Karpas-422 (cell line): ENCODE data around the gene SIX3. TPM values are rescaled to one million over a fixed set of nuclear protein-coding genes. Genes with fewer than 3 reads are reported as not detected.

Source experiments
- DNase-seq: peaks from one replicate; pipeline ENCODE4 v3.0.0-alpha.2; 2015
- H2AFZ ChIP-seq: fragments of 200-600 bp; sonication (generic); 2 replicates; pipeline ENCODE4 v1.6.1; 2014; ENCODE audit warnings: antibody characterized with exemption, low read length, mixed read lengths
- H3K27ac ChIP-seq: fragments of 200-600 bp; sonication (generic); 2 replicates; pipeline ENCODE4 v1.5.1; 2014; ENCODE audit warnings: mild to moderate bottlenecking, low read length, moderate library complexity
- H3K27me3 ChIP-seq: fragments of 200-600 bp; sonication (generic); 2 replicates; pipeline ENCODE4 v1.6.1; 2014; ENCODE audit warnings: low read length, mixed read lengths
- H3K36me3 ChIP-seq: fragments of 200-600 bp; sonication (generic); 2 replicates; pipeline ENCODE4 v1.6.1; 2014; ENCODE audit warnings: low read length, mixed read lengths; ENCODE audit not compliant: insufficient read depth
- H3K4me1 ChIP-seq: fragments of 200-600 bp; sonication (generic); 2 replicates; pipeline ENCODE4 v1.6.1; 2014; ENCODE audit warnings: mild to moderate bottlenecking, low read length, mixed read lengths
- H3K4me2 ChIP-seq: fragments of 200-600 bp; sonication (generic); 2 replicates; pipeline ENCODE4 v1.6.1; 2014; ENCODE audit warnings: low read length, low read depth, mild to moderate bottlenecking; ENCODE audit not compliant: poor library complexity, severe bottlenecking
- H3K4me3 ChIP-seq: fragments of 200-600 bp; sonication (generic); 2 replicates; pipeline ENCODE4 v1.5.1; 2014; ENCODE audit warnings: mild to moderate bottlenecking, antibody characterized with exemption, low read length, mixed read lengths
- H3K79me2 ChIP-seq: fragments of 200-600 bp; sonication (generic); 2 replicates; pipeline ENCODE4 v1.6.1; 2014; ENCODE audit warnings: mild to moderate bottlenecking, low read length, mixed read lengths
- H3K9ac ChIP-seq: fragments of 200-600 bp; sonication (generic); 2 replicates; pipeline ENCODE4 v1.6.0; 2014; ENCODE audit warnings: low read length
- H3K9me2 ChIP-seq: fragments of 200-600 bp; sonication (generic), shearing (Covaris generic); replicated peaks from 2 replicates; pipeline ENCODE4 v1.6.0; 2014; ENCODE audit warnings: mild to moderate bottlenecking, low read length, moderate library complexity; ENCODE audit not compliant: insufficient read depth
- H3K9me3 ChIP-seq: fragments of 300-700, 200-600 bp; sonication (generic); 2 replicates; pipeline ENCODE4 v1.6.1; 2014; ENCODE audit warnings: low read length, mixed read lengths
- H4K20me1 ChIP-seq: fragments of 200-600 bp; sonication (generic); 2 replicates; pipeline ENCODE4 v1.6.1; 2014; ENCODE audit warnings: mild to moderate bottlenecking, antibody characterized with exemption, low read length, low read depth; ENCODE audit not compliant: insufficient read depth
- total RNA-seq: library from RNA; depleted of rRNA; stranded (reverse); fragments of >200 nt; shearing (Covaris generic); gene quantifications from 2 replicates; pipeline ENCODE4 v1.2.3, GENCODE V29; 2014; ENCODE audit warnings: low replicate concordance

The SIX3 gene
- total RNA-seq, 1 experiment from 2014 or later: not detected

DNA sequence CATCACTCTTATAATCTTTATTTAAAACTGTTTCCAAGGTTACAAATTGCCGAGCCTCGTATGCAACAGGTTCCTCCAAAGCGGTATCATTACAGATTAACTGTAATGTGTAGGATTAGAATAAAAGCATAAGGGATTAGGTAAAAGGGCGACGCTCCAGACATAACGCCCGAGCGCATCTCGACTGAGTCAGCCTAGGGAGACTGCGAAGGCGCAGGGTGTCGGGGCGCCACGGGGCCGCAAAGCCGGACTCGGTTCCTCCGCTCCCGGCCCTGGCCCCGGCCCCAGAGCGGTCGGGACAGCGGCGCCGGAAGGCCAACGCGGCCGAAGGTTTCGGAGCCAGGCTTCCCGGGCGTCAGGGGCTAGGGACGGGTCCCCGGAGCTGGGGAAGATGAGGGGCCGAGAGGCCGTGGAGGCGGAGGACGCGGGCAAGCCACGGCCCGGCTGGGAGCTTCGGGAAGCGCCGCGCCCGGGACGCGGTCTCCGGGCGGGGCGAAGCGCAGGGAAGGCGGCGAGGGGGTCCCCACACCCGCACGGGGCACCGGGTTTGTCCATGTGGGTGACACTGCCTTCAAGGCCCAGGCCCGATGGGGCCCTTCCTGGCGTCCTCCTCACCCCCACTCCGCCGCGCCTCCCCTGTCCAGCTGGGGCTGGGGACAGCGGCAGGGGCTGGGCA is 12.9 kb upstream of the SIX3 start:
- Histone ChIP-seq H3K4me1 (no peaks in the 10 kb centered on the region), H3K4me3 (no peak overlapping the region), H3K27ac (no peak overlapping the region), H2AFZ (no peak overlapping the region), H4K20me1 (no peaks in the 10 kb centered on the region), H3K9ac (no peak overlapping the region), H3K4me2 (no peak overlapping the region), H3K27me3 (peaks cover 3% of the 10 kb centered on the region; the same call in 1 of the 2 replicates), H3K79me2 (no peaks in the 10 kb centered on the region), H3K9me3 (no peaks in the 10 kb centered on the region), H3K36me3 (no peaks in the 10 kb centered on the region), H3K9me2 (no peaks in the 10 kb centered on the region)
- no peak for DNase-seq

DNA sequence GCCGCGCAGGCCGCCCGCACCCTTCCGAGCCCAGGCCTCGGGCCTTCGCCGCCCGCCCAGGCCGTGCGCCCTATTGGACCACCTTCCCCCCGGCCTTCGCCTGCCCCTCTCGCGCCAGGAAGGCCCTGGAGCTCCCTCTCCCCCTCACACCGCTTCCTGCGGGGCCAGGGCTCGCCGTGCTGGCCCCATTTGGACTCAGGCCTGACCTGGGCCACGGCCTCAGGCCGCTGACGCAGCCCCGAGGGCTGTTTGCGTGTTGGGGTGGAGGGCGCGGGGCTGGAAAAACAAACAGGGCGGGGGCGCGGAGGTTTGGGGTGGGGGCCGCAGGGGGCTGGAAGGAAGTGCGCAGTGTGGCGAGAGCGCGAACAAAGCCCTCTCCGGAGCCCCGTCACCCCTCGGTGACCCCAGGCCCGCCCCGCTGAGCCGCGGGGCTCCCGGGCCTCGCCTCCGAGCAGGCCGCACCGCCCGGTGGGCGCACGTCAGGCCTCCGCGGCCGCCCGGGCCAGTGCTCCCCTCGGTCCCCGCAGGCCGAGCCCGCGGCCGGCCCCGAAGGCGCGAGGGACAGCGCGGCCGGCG is 12.3 kb upstream of the SIX3 start:
- no peak overlapping the region for H3K4me3 ChIP-seq
- H3K27me3 ChIP-seq: peaks cover 3% of the 10 kb centered on the region; the same call in 1 of the 2 replicates
- DNase-seq: no peak
- no peaks in the 10 kb centered on the region for H3K9me2 ChIP-seq
- no peaks in the 10 kb centered on the region for H3K79me2 ChIP-seq
- H3K36me3 ChIP-seq: no peaks in the 10 kb centered on the region
- no peak overlapping the region for H3K27ac ChIP-seq
- no peak overlapping the region for H3K9ac ChIP-seq
- H3K4me1 ChIP-seq: no peaks in the 10 kb centered on the region
- no peaks in the 10 kb centered on the region for H4K20me1 ChIP-seq
- no peak overlapping the region for H2AFZ ChIP-seq
- no peak overlapping the region for H3K4me2 ChIP-seq
- H3K9me3 ChIP-seq: no peaks in the 10 kb centered on the region

DNA sequence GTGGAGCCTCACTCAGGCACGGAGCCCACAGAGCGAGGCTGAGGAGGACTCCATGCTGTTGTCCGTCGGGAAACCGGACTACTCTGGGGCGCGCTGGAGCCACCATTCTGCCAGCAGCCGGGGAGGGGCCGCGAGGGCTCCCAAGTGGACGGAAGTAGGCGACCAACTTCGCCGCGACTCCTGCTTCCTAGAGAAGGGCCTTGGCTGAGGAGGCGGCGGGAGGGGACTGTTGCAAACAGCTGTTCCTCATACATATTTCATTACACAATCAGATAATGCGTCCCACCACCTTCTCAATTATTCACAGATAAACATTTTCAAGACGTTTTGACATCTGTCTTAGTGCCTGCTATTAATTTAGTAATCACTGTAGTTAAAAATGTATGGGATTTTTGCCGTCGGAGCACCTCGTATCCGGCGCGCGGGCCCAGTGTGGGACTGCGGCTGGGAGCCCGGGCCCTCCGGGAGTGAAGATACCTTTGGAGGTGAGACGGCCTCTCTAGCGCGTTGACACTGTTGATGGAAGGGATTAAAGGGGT is 11.7 kb upstream of the SIX3 start:
- no peak overlapping the region for H3K4me3 ChIP-seq
- H2AFZ ChIP-seq: no peak overlapping the region
- H3K36me3 ChIP-seq: no peaks in the 10 kb centered on the region
- H3K9ac ChIP-seq: no peak overlapping the region
- H3K27ac ChIP-seq: no peak overlapping the region
- no peak for DNase-seq
- no peaks in the 10 kb centered on the region for H4K20me1 ChIP-seq
- H3K9me2 ChIP-seq: no peaks in the 10 kb centered on the region
- H3K27me3 ChIP-seq: peaks cover 3% of the 10 kb centered on the region; the same call in 1 of the 2 replicates
- no peak overlapping the region for H3K4me2 ChIP-seq
- no peaks in the 10 kb centered on the region for H3K4me1 ChIP-seq
- no peaks in the 10 kb centered on the region for H3K79me2 ChIP-seq
- H3K9me3 ChIP-seq: no peaks in the 10 kb centered on the region

DNA sequence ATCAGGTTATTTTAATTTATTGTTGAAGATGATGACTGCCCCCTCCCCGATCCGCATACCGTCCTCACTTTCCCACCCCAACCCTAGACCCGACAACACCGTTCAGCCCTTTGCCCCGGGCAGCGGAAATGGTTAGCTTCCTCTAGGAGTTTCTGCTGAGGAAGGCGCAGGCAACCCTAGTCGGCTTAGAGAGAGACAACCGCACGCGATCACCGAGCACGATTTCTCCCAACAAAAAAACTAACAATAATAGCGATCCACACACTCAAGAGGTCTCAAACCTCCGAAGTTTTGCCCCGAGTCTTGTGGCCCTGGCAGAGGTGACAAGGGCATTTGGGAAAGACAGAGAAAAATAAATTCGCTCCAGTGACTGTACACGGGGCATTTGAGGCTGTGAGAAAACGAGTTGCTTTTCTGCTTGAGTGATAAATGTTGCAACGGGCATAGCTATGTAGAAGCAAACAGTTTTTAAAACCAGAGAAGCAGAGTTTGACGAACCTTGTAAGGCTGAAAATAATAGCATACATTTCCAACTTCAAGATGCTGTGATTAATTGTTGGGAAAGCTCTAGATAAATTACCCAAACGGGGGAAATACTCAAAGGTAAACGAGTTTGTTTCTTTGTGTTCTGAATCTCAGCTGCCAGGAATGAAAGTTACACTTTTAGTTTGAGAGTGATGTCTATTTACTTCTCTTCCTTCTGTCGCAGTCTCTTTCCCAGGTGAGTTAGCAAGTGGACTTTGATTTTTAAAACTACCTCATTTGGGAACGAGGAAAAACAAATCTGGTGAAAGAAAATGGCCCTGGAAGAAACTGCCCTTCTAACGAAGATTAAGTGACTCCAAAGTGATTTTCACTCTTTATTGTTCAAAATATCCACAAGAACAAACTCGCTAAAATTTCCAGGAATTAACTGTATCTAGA is 11.0 kb upstream of the SIX3 start:
- Histone ChIP-seq H3K27me3 (peaks cover 2% of the 10 kb centered on the region; the same call in 1 of the 2 replicates), H3K4me2 (no peak overlapping the region), H3K4me1 (no peaks in the 10 kb centered on the region)

DNA sequence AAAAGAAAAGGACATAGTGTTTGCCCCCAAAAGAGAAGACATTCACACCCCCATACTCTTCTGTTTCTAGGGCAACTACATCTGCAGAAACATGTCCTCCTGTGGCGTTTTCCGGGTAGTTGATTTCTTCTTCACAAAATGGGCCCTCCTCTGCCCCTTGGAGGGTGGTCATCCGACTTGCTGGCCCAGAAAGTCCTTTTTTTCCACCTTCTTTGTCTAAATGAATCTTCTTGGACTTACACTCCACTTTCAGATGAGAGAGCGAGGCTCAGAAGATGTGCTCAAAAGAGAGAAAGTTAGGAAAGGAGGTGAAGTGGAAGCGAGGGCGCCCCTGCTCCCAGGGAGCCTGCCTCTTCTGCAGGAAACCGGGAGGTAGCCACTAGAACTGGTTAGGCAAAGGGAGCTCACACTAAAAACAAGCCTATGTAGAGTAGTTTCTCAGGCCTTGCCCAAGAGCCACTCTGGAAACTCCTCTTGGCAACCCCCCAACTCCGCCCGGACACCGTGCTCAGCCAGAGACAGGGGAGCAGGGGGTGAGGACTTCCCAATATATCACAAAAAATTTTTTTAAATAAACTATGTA is 10.2 kb upstream of the SIX3 start:
- Histone ChIP-seq H3K9ac (no peak overlapping the region), H3K9me3 (no peaks in the 10 kb centered on the region), H3K27me3 (no peaks in the 10 kb centered on the region), H2AFZ (no peak overlapping the region), H3K4me1 (no peaks in the 10 kb centered on the region), H3K36me3 (no peaks in the 10 kb centered on the region), H4K20me1 (no peaks in the 10 kb centered on the region), H3K4me2 (no peak overlapping the region), H3K27ac (no peak overlapping the region), H3K9me2 (no peaks in the 10 kb centered on the region), H3K4me3 (no peak overlapping the region), H3K79me2 (no peaks in the 10 kb centered on the region)
- no peak for DNase-seq

More for the DNA sequence above, 11.0 kb upstream of the SIX3 start:
- H3K27ac ChIP-seq: no peak overlapping the region
- no peak for DNase-seq
- no peaks in the 10 kb centered on the region for H3K36me3 ChIP-seq
- H3K9me2 ChIP-seq: no peaks in the 10 kb centered on the region
- no peak overlapping the region for H3K9ac ChIP-seq
- no peaks in the 10 kb centered on the region for H4K20me1 ChIP-seq
- no peak overlapping the region for H3K4me3 ChIP-seq
- no peaks in the 10 kb centered on the region for H3K79me2 ChIP-seq
- H3K9me3 ChIP-seq: no peaks in the 10 kb centered on the region
- no peak overlapping the region for H2AFZ ChIP-seq

DNA sequence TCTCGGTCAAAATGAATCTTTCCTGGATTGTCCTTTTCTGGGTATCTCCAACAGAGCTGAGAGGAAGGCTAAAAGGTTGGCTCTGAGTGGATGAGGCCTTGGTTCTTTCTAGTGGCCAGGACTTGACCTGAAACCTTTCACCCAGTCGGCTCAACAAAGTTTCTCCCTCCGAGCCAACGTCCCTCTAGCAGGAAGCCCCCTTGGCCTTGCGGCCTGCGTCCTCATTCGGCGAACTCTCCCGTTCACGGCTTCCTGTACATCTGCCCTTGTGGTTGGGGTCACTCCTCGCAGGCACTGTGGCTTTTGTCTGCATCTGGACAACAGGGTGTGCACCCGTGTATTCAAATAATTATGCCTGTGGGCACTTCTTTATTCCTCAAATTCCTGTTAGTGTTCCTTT is 9.4 kb upstream of the SIX3 start:
- H3K4me1 ChIP-seq: no peaks in the 10 kb centered on the region
- no peaks in the 10 kb centered on the region for H4K20me1 ChIP-seq
- DNase-seq: no peak
- H3K9me2 ChIP-seq: no peaks in the 10 kb centered on the region
- H3K27me3 ChIP-seq: no peaks in the 10 kb centered on the region
- no peaks in the 10 kb centered on the region for H3K79me2 ChIP-seq
- H3K4me3 ChIP-seq: no peak overlapping the region
- no peaks in the 10 kb centered on the region for H3K9me3 ChIP-seq
- H2AFZ ChIP-seq: no peak overlapping the region
- H3K27ac ChIP-seq: no peak overlapping the region
- no peak overlapping the region for H3K9ac ChIP-seq
- no peak overlapping the region for H3K4me2 ChIP-seq
- no peaks in the 10 kb centered on the region for H3K36me3 ChIP-seq

DNA sequence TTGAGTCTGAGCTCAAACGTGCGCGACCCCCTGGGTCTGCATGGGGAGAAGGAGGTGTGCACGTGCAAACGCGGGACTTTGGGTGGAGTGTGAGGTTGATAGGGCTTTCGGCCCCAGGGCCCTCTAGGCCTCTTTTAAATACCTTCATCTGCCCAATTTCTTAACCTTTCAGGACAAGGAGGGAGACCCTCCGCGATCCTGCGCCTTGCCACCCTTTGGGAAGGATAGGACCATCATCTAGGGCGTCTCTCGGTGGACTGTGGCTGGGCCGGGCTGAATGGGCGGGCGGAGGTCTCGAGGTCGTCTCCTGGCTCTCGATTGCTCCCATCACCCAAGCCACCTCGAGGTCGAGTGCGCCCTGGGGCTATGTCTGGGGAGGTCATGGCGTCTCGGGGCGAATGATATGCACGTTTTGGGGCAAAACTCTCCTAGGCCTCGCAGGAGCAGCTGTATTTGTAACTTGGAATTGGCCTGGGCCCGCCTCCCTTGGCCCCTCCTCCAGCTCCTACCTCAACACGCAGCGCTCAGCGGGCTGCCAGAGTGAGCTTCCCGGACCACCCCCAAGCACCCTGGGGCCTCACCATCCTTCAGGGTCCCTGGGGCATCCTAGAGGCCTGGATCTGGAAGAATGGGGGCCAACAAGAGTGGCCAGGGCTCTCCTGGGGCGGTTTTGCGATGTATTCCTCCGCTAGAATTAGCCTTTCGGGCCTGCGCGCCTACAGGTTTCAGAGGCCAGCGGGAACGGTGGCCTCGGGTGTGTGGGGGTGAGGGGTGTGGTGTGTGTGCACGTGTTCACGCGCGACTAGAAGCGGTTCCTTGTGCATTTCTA is 8.7 kb upstream of the SIX3 start:
- Histone ChIP-seq H3K4me1 (no peaks in the 10 kb centered on the region), H3K79me2 (no peaks in the 10 kb centered on the region), H3K27me3 (no peaks in the 10 kb centered on the region)

More for the DNA sequence above, 8.7 kb upstream of the SIX3 start:
- H4K20me1 ChIP-seq: no peaks in the 10 kb centered on the region
- H3K9me2 ChIP-seq: no peaks in the 10 kb centered on the region
- H3K27ac ChIP-seq: no peak overlapping the region
- no peaks in the 10 kb centered on the region for H3K36me3 ChIP-seq
- no peak overlapping the region for H3K4me2 ChIP-seq
- no peaks in the 10 kb centered on the region for H3K9me3 ChIP-seq
- DNase-seq: no peak
- no peak overlapping the region for H3K4me3 ChIP-seq
- no peak overlapping the region for H2AFZ ChIP-seq
- H3K9ac ChIP-seq: no peak overlapping the region
